VCaP (cell line): ENCODE measurements around the gene JMJD1C.
"Not testable (repeated sequence)": the region's sequence is repeated elsewhere in the genome, so short reads cannot be mapped to it uniquely, and the experiment has no call there.

Experiments used
- H3K27ac ChIP-seq: fragments of 450-650 bp; 2 replicates; pipeline ENCODE4 v1.5.1; 2017
- TF ChIP-seq, protein P1 (sequence below): fragments of 450-650 bp; conservative IDR thresholded peaks from 2 replicates; pipeline ENCODE4 v1.5.1; 2017; ENCODE audit warnings: mild to moderate bottlenecking, moderate library complexity

Gene JMJD1C

DNA sequence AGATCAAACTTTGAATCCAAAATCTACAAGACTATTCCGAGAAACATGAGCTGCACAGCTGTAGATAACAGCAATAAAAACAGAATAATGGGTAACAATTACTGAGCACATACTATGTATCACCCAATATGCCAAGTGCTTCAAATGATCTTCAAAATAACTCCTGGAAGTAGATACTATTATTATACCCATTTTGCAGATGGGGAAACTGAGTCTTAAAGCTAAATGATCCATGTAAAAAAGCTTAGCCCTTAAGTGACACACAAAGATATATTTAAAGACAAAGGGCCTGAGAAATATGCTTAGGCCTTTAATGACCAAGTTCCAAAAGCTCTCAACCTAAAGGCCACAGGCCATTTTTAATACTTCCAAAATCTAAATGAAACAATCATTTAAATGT, 37.1 kb upstream of the JMJD1C start:
- H3K27ac ChIP-seq: no peak overlapping the region

DNA sequence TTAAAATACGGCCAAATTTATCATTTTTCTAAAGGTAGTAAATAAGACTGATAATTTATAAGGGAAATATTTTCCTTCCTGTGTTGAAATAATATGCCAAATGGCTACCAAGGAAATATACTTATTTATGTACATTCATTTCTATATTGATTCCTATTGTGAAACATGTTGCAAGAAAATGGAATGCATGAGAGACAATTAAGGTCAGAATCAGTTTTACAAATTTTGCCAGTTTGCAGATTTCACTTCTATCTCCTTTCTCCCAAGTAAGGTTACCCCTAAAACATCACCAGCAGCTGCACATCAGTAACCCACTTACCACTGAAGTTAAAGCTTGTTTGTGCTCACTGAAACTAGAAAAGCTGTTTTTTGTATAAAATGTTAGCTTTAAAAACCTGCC, 36.2 kb upstream of the JMJD1C start:
- H3K27ac ChIP-seq: no peak overlapping the region
- TF ChIP-seq, protein P1, sequence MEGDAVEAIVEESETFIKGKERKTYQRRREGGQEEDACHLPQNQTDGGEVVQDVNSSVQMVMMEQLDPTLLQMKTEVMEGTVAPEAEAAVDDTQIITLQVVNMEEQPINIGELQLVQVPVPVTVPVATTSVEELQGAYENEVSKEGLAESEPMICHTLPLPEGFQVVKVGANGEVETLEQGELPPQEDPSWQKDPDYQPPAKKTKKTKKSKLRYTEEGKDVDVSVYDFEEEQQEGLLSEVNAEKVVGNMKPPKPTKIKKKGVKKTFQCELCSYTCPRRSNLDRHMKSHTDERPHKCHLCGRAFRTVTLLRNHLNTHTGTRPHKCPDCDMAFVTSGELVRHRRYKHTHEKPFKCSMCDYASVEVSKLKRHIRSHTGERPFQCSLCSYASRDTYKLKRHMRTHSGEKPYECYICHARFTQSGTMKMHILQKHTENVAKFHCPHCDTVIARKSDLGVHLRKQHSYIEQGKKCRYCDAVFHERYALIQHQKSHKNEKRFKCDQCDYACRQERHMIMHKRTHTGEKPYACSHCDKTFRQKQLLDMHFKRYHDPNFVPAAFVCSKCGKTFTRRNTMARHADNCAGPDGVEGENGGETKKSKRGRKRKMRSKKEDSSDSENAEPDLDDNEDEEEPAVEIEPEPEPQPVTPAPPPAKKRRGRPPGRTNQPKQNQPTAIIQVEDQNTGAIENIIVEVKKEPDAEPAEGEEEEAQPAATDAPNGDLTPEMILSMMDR: no peak

More for the DNA sequence above, 37.1 kb upstream of the JMJD1C start:
- TF ChIP-seq, protein P1: no peak

DNA sequence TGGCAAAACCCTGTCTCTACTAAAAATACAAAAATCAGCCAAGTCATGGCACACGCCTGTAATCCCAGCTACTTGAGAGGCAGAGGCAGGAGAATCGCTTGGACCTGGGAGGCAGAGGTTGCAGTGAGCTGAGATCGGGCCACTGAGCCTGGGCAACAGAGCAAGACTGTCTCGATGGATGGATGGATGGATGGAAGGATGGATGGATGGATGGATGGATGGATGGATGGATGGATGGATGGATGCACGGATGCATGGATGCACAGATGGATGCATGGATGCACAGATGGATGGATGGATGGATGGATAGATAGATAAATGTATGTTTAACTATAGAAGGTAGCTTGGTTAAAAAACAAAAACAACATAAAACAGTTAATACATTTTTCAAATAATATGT, 34.8 kb upstream of the JMJD1C start:
- not testable (repeated sequence) for H3K27ac ChIP-seq

DNA sequence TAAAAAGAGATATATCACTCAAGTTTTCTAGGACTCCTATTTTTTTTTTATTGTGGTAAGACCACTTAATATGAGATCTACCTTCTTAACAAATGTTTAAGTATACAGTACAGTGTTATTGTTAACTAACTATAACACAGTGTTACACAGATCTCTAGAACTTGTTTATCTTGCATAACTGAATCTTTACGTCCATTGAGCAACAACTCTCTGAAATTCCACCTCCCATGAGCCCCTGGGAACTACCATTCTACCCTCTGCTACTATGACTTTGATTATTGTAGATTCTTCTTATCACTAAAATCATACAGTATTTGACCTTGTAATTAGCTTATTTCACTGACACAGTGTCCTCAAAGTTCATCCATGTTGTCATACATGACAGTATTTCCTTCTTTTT, 32.9 kb upstream of the JMJD1C start:
- no peak overlapping the region for H3K27ac ChIP-seq
- TF ChIP-seq, protein P1: no peak

DNA sequence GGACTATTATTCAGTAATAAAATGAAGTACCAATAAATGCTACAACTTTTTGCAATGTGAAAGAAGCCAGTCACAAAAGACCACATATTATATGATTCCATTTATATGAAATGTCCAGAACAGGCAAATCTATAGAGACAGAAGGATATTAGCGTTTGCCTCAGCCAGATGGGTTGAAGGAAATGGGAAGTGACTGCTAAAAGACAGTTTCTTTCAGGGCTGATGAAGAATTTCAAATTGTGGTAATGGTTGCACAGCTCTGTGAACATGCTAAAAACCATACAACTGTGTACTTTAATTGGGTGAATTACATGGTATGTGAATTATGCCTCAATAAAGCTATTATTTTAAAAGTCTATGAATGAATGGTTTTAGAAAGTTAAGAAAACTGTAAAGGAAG, 31.5 kb upstream of the JMJD1C start:
- TF ChIP-seq, protein P1: no peak
- no peak overlapping the region for H3K27ac ChIP-seq

DNA sequence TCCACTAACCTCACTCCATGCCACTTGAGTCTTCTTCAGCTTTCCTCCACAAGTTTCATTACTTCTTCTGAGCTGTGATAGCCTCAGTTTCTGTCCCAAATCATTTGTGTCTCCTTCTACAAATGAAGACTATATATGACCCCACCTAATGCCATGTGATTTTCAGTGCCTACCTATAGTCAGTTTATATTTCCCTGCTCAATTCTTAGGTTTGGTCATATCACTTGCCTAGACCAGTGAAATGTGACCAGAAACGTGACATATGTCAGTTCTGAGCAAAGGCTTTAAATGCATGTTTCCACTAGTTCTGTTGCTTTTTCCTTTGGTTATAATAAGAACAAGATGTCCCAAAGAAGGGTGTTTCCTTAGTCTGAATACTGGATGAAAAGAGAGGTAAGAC, 30.8 kb upstream of the JMJD1C start:
- no peak overlapping the region for H3K27ac ChIP-seq
- TF ChIP-seq, protein P1: no peak

DNA sequence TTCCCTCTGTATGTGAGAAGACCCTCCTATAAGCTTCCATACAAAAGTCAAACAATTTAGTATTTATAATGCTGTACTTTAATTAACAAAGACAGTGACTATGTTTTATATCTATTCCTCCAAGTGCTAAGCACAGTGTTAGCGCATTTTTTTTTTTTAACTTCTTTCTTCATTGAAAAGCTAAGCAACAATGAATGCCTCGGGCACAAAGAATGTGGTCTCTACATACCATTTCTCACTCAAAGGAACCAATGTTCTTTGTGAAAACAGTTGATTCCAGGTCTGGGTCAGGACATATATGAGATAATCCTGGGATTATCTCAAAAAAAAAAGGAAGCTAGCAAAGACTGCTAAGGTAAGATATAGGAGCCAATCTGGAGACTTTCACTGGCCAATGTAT, 29.2 kb upstream of the JMJD1C start:
- H3K27ac ChIP-seq: no peak overlapping the region
- TF ChIP-seq, protein P1: no peak

DNA sequence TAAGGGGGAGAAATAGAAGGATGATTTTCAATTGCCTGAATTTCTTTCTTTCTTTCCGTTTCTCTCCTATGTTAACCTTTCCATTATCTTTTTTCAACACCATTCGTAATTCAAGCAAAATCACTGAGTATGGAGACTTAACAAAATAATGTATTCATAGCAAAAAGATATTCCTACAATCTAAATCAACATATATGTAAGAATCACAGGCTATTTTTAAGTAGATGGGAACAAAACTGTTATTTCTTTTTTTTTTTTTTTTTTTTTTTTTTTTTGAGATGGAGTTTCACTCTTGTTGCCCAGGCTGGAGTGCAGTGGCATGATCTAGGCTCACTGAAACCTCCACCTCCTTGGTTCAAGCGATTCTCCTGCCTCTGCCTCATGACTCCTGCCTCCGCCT, 27.2 kb upstream of the JMJD1C start:
- H3K27ac ChIP-seq: no peak overlapping the region
- TF ChIP-seq, protein P1: no peak

DNA sequence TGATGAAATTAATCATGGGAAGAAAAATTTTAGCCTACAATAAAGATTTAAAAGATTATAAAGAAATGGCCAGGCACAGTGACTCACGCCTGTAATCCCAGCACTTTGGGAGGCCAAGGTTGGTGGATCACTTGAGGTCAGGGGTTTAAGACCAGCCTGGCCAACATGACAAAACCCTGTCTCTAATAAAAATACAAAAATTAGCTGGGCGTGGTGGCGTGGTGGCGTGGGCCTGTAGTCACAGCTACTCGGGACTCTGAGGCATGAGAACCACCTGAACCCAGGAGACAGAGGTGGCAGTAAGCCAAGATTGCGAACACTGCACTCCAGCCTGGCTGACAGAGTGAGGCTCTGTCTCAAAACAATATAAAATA, 26.5 kb upstream of the JMJD1C start:
- H3K27ac ChIP-seq: not testable (repeated sequence)
